Activated CD8-positive, alpha-beta T cell treated with anti-CD3 and anti-CD28 coated beads for 36 hours (primary cell): ENCODE measurements around the gene GAS2. TPM values are rescaled to one million over a fixed set of nuclear protein-coding genes. Genes with fewer than 3 reads are reported as not detected.
A peak's percentile ranks its signal among the peaks of the same experiment; 100 is the strongest.

Experiments used
- ATAC-seq: fragments of 200-7000 bp; cut with Tn5 transposase; one replicate; pipeline ENCODE4 v1.10.0; 2021; ENCODE audit warnings: mild to moderate bottlenecking, moderate library complexity
- CTCF ChIA-PET: fragments of 350-600 bp; sonication (Branson Sonifier 250); formaldehyde crosslinking; loops from one replicate; lab custom pipeline; 2021; ENCODE audit warnings: antibody characterized with exemption; lab: Charles Lee
- POLR2A ChIA-PET: fragments of 350-600 bp; sonication (Branson Sonifier 250); formaldehyde crosslinking; loops from one replicate; lab custom pipeline; 2021; ENCODE audit warnings: antibody characterized with exemption; lab: Charles Lee
- DNase-seq: peaks from one replicate; pipeline ENCODE4 v3.0.0-alpha.2; 2020
- H3K27ac Mint-ChIP-seq: one replicate; pipeline ENCODE4 v1.8.0; 2021; ENCODE audit warnings: mild to moderate bottlenecking, mixed read lengths
- H3K27me3 Mint-ChIP-seq: one replicate; pipeline ENCODE4 v1.8.0; 2021; ENCODE audit warnings: mixed read lengths
- H3K36me3 Mint-ChIP-seq: one replicate; pipeline ENCODE4 v1.8.0; 2021; ENCODE audit warnings: low read depth, mixed read lengths
- H3K4me1 Mint-ChIP-seq: one replicate; pipeline ENCODE4 v1.8.0; 2021; ENCODE audit warnings: low read depth, mixed read lengths
- H3K4me3 Mint-ChIP-seq: one replicate; pipeline ENCODE4 v1.8.0; 2021; ENCODE audit warnings: mild to moderate bottlenecking, moderate library complexity, mixed read lengths
- H3K9me3 Mint-ChIP-seq: one replicate; pipeline ENCODE4 v1.8.0; 2021; ENCODE audit warnings: mixed read lengths
- intact Hi-C: fragments of 100-400 bp; cut with micrococcal nuclease; formaldehyde crosslinking; loops from one replicate; pipeline ENCODE4 v1.10.0; 2022
- total RNA-seq, 2 experiments: library from RNA; stranded (reverse); gene quantifications; one replicate each; pipeline ENCODE4 v1.2.3, GENCODE V29; 2021
- TF ChIP-seq, protein P1 (sequence below): fragments of 200-600 bp; IDR thresholded peaks from one replicate; pipeline ENCODE4 v1.8.0; 2022; ENCODE audit warnings: antibody characterized with exemption, mild to moderate bottlenecking

Gene GAS2
- total RNA-seq, 2 experiments from 2014 or later = 0.99 to 2.6 TPM

DNA sequence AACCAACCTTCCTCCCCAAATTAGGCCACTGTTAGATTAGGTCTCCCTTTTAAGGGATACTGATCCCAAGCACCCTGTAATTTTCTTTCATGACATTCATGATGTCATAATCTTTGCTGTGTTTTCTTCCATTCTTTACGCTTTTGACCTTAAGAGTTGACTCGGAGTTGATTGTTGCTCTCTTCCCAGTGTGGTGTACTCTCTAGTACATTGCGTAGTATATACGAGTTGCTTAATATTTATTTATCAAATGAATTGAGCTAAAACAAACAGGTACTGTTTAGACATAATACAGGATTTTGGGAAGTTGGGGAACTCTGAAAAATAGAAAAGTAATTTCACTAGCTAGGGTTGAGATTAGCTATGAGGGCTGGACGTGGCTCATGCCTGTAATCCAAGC, 113.4 kb downstream of the GAS2 start:
- peaks cover 8% of the 10 kb centered on the region for H3K4me1 Mint-ChIP-seq
- no peaks in the 10 kb centered on the region for H3K36me3 Mint-ChIP-seq
- H3K27ac Mint-ChIP-seq = no peak overlapping the region
- CTCF ChIA-PET = no interaction called here
- H3K4me3 Mint-ChIP-seq = no peak overlapping the region
- POLR2A ChIA-PET = no interaction called here
- no peaks in the 10 kb centered on the region for H3K9me3 Mint-ChIP-seq
- TF ChIP-seq, protein P1, sequence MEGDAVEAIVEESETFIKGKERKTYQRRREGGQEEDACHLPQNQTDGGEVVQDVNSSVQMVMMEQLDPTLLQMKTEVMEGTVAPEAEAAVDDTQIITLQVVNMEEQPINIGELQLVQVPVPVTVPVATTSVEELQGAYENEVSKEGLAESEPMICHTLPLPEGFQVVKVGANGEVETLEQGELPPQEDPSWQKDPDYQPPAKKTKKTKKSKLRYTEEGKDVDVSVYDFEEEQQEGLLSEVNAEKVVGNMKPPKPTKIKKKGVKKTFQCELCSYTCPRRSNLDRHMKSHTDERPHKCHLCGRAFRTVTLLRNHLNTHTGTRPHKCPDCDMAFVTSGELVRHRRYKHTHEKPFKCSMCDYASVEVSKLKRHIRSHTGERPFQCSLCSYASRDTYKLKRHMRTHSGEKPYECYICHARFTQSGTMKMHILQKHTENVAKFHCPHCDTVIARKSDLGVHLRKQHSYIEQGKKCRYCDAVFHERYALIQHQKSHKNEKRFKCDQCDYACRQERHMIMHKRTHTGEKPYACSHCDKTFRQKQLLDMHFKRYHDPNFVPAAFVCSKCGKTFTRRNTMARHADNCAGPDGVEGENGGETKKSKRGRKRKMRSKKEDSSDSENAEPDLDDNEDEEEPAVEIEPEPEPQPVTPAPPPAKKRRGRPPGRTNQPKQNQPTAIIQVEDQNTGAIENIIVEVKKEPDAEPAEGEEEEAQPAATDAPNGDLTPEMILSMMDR = no peak
- DNase-seq (no peak), ATAC-seq (no peak)
- intact Hi-C loops = loop anchor here (10.0 kb wide), 1 partner anchor 105 kb away; no protein-coding TSS in a partner anchor
- peaks cover 6% of the 10 kb centered on the region for H3K27me3 Mint-ChIP-seq

DNA sequence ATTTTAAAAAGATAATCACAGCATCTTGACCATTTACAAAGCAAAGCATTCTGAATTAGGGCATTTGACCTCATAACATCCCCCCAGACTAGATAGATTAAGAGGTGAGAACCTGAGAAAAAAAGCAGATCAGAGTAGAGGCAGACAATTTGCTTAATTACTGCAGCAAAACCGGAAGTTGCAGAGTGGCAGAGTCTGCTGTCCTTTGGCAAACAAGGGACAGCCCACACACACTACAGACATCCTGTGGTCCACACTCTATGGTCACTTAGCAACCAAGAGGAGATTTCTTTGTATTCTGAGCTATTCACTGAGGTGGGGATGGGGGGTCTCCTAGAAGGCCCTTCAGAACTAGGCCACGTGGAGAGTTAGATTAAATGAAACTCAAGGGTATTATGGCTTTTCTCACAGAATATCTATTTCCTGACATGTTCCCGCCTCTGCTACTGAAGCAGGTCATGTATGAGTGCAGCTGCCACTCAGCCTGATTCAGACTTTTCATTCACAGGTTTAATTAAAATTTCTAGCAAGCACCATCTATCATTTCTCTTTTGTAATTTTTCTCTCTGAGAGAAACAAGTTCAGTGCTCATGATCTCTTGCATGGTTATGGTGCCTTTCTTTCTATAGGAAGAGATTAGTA, 114.7 kb downstream of the GAS2 start:
- POLR2A ChIA-PET = interaction anchor here (0.8 to 1.4 kb wide), 2 partner anchors 392 to 677 kb away, joined by 3 read pairs; no protein-coding TSS in a partner anchor
- Mint-ChIP-seq H3K4me3 (no peak overlapping the region), H3K9me3 (no peaks in the 10 kb centered on the region), H3K27ac (no peak overlapping the region), H3K4me1 (peaks cover 8% of the 10 kb centered on the region), H3K27me3 (peaks cover 7% of the 10 kb centered on the region), H3K36me3 (no peaks in the 10 kb centered on the region)
- CTCF ChIA-PET = interaction anchor here (0.9 kb wide), 1 partner anchor 95 kb away, joined by 3 read pairs; no protein-coding TSS in a partner anchor
- ATAC-seq (peak; percentile 51), DNase-seq (no peak)
- intact Hi-C loops = loop anchor here (10.0 kb wide), 1 partner anchor 106 kb away; no protein-coding TSS in a partner anchor
- TF ChIP-seq, protein P1 = no peak

DNA sequence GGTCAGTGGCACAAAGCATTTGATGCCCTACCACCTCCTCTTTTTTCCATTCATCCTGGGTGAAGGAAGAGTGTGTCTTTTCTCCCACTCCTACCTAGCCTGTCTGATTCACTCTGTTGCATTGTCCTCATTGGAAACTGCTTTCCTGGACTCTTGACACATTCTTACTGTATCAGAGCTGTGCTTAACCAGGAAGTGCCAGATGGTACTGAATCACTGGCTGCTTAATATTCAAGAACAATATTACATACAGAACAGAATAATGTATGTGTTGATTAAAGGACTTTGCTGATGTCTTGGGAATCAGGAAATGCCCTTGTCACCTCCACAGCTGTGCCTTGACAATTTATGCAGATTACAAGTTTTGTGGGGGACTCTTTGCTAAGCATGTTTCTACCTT, 118.8 kb downstream of the GAS2 start:
- CTCF ChIA-PET = interaction anchor here (1.4 kb wide), 1 partner anchor 115 kb away, joined by 3 read pairs; no protein-coding TSS in a partner anchor

DNA sequence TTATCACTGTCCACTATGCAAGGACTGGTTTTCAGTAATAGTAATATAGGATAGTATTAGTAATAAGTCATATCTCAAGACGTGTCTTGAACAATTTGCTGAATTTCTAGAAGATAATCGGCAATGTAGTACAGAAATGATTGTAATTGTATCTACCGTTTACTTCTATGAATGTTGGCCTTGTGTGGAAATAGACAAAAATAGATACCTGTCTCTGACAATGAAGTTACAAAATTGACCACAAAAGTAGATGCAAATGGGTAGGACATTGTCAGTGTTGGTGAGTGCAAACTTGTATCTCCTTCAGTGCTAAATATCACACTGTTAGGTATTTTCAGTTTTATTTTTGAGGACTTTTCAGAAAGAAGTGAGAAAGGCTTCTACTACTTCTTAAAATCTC, 120.1 kb downstream of the GAS2 start:
- TF ChIP-seq, protein P1 = no peak
- intact Hi-C loops = loop anchor here (5.0 to 10.0 kb wide), 2 partner anchors 112 to 454 kb away; no protein-coding TSS in a partner anchor
- CTCF ChIA-PET = interaction anchor here (1.4 to 2.4 kb wide), 6 partner anchors 9 to 160 kb away, joined by 3 to 22 read pairs (median 12); partner anchors contain the start of genes FANCF and SVIP
- DNase-seq = no peak
- Mint-ChIP-seq H3K27ac (no peak overlapping the region), H3K27me3 (peaks cover 4% of the 10 kb centered on the region), H3K4me1 (peaks cover under 1% of the 10 kb centered on the region), H3K4me3 (no peak overlapping the region), H3K36me3 (no peaks in the 10 kb centered on the region), H3K9me3 (no peaks in the 10 kb centered on the region)
- POLR2A ChIA-PET = no interaction called here
- ATAC-seq = no peak

More for the DNA sequence above, 118.8 kb downstream of the GAS2 start:
- intact Hi-C loops = loop anchor here (5.0 to 10.0 kb wide), 2 partner anchors 110 to 453 kb away; no protein-coding TSS in a partner anchor
- TF ChIP-seq, protein P1 = no peak
- Mint-ChIP-seq H3K27ac (no peak overlapping the region), H3K4me1 (peaks cover 8% of the 10 kb centered on the region), H3K9me3 (no peaks in the 10 kb centered on the region), H3K27me3 (peaks cover 4% of the 10 kb centered on the region), H3K4me3 (no peak overlapping the region), H3K36me3 (no peaks in the 10 kb centered on the region)
- DNase-seq (no peak), ATAC-seq (no peak)
- POLR2A ChIA-PET = no interaction called here

DNA sequence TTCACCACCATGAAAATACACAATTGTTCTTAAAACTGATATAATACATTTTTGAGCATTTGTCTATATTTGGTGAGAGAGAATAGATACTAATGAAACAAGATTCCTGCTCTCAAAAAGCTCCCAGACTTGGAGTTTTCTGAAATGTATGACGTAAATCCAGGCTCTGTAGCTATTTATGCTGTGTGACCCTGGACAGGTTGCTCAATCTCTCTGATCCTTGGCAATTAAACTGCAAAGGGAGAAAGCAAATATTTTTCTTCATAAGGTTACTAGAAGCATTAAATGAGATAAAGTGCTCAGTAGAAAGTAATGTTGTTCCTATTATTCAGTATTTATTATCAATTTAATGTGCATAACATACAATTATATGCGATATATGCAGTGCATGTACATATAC, 120.6 kb downstream of the GAS2 start:
- no peak overlapping the region for H3K4me3 Mint-ChIP-seq
- TF ChIP-seq, protein P1 = no peak
- no peaks in the 10 kb centered on the region for H3K36me3 Mint-ChIP-seq
- intact Hi-C loops = loop anchor here (5.0 to 10.0 kb wide), 2 partner anchors 112 to 455 kb away; no protein-coding TSS in a partner anchor
- H3K27me3 Mint-ChIP-seq = peaks cover 4% of the 10 kb centered on the region
- no peaks in the 10 kb centered on the region for H3K9me3 Mint-ChIP-seq
- H3K4me1 Mint-ChIP-seq = no peaks in the 10 kb centered on the region
- ATAC-seq (no peak), DNase-seq (no peak)
- POLR2A ChIA-PET = no interaction called here
- no peak overlapping the region for H3K27ac Mint-ChIP-seq
- CTCF ChIA-PET = interaction anchor here (0.8 to 2.8 kb wide), 21 partner anchors 10 to 543 kb away, joined by 3 to 22 read pairs (median 4); partner anchors contain the start of genes FANCF and SVIP
